Tibial nerve (tissue), 4 donors: ENCODE results near the gene UQCR11. TPM values are rescaled to one million over a fixed set of nuclear protein-coding genes. Genes with fewer than 3 reads are reported as not detected.

Source experiments
- DNase-seq, 2 donors: peaks; one replicate each; pipeline ENCODE4 v3.0.0-alpha.2; 2019; ENCODE audit warnings: low spot score in 2 of 2
- H3K27ac ChIP-seq, 4 donors: fragments of 200-600 bp; sonication (generic) in 3 of 4; one replicate each; pipeline ENCODE4 v1.5.1; 2017 to 2019; ENCODE audit warnings: mild to moderate bottlenecking in 1 of 4
- H3K27me3 ChIP-seq, 2 donors: fragments of 200-600 bp; sonication (generic) in 1 of 2; one replicate each; pipeline versions ENCODE4 v1.5.1 to v1.6.0; 2017 to 2019
- H3K36me3 ChIP-seq, 3 donors: fragments of 200-600 bp; sonication (generic); one replicate each; pipeline ENCODE4 v1.5.1; 2018 to 2019
- H3K4me1 ChIP-seq, 4 donors: fragments of 200-600 bp; sonication (generic) in 3 of 4; one replicate each; pipeline ENCODE4 v1.5.1; 2017 to 2019
- H3K4me3 ChIP-seq, 4 donors: fragments of 200-600 bp; sonication (generic) in 3 of 4; one replicate each; pipeline ENCODE4 v1.5.1; 2017 to 2019; ENCODE audit warnings: mild to moderate bottlenecking in 1 of 4, moderate library complexity in 1 of 4
- H3K9me3 ChIP-seq, 4 donors: fragments of 200-600 bp; sonication (generic) in 3 of 4; one replicate each; pipeline ENCODE4 v1.5.1; 2017 to 2019
- EP300 ChIP-seq, 2 donors: sonication (generic); formaldehyde crosslinking; IDR thresholded peaks; one replicate each; pipeline ENCODE4 v1.6.1; 2017; ENCODE audit warnings: antibody characterized with exemption in 2 of 2, mild to moderate bottlenecking in 1 of 2
- POLR2A ChIP-seq, 2 donors: fragments of 450-650 bp; IDR thresholded peaks; one replicate each; pipeline ENCODE4 v1.6.1; 2017; ENCODE audit warnings: antibody characterized with exemption in 2 of 2, mild to moderate bottlenecking in 2 of 2, moderate library complexity in 2 of 2
- WGBS, 2 donors: methylation state at CpG; one replicate each; pipeline ENCODE4 v1.1.5; 2018; 5-methylcytosine and 5-hydroxymethylcytosine counted together
- small RNA-seq: library from RNA; depleted of rRNA; stranded (forward); fragments of <200 nt; gene quantifications from one replicate; pipeline ENCODE3, GENCODE V24; 2016
- total RNA-seq, 4 donors: library from RNA; depleted of rRNA; stranded (reverse); fragments of >200 nt; gene quantifications; one replicate each; pipeline ENCODE4 v1.1.0, GENCODE V29; 2016
- TF ChIP-seq, protein P1 (sequence below), 5 experiments: fragments of 200-600 bp in 3 of 5; fragments of 450-650 bp in 2 of 5; sonication (generic) in 3 of 5; IDR thresholded peaks; one replicate each; pipeline ENCODE4 v1.5.1; 2016 to 2019; ENCODE audit warnings: antibody characterized with exemption in 5 of 5, mild to moderate bottlenecking in 3 of 5, moderate library complexity in 2 of 5

Gene UQCR11
- total RNA-seq, 4 donors from 2014 or later: 58.8 to 95.7 (median 66.0) TPM

DNA sequence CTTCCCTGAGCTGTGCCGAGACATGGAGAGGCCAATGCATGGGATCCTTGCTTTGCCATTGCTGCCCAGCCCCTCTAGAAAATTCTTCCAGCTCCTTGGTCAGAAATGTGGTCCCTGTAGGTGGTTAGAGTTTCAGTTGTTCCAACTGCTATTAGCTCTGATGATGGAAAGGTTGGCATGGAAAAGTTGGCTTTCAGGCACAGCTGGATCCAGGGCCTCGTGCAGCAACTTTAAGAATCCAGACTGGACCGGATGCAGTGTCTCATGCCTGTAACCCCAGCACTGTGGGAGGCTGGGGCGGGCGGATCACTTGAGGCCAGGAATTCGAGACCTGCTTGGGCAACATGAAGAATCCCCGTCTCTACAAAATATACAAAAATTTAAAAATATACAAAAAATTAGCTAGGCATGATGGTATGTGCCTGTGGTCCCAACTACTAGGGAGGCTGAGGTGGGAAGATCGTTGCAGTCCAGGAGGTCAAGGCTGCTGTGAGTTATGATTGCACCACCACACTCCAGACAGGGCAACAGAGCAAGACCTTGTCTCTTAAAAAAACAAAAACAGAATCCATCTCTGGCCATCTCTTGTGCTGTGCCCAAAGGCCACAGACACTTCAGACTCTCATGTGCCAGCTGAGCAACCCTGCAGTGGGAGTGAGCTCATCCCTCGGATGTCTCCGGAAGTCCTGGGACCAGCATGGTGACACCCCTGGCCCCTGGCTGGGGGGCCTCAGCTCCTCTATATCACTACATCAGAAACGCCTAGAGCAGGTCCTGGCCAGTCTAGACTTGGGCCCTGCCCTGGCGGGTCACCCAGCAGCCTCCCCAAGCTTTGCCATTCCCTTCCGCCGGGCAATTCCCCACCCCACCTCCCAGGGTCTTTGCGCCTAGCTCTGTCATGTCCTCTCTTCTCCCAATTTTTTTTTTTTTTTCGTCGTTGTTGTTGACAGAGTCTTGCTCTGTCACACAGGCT lies 53.9 kb downstream of the UQCR11 start:
- H3K4me3 ChIP-seq: no peak overlapping the region
- no peak for DNase-seq
- H3K9me3 ChIP-seq: no peaks in the 10 kb centered on the region
- 77 to 81% methylated on average over 17 of the region's 17 CpGs for WGBS, 2 donors
- peaks cover 0 to 4% of the 10 kb centered on the region in 2 donors for H3K27me3 ChIP-seq
- H3K36me3 ChIP-seq: peaks cover 0 to 19% (median 2%) of the 10 kb centered on the region in 3 donors
- TF ChIP-seq EP300 (IDR thresholded peaks at IDR 0.05) (no peak), POLR2A (IDR thresholded peaks at IDR 0.05) (no peak)
- TF ChIP-seq, protein P1, sequence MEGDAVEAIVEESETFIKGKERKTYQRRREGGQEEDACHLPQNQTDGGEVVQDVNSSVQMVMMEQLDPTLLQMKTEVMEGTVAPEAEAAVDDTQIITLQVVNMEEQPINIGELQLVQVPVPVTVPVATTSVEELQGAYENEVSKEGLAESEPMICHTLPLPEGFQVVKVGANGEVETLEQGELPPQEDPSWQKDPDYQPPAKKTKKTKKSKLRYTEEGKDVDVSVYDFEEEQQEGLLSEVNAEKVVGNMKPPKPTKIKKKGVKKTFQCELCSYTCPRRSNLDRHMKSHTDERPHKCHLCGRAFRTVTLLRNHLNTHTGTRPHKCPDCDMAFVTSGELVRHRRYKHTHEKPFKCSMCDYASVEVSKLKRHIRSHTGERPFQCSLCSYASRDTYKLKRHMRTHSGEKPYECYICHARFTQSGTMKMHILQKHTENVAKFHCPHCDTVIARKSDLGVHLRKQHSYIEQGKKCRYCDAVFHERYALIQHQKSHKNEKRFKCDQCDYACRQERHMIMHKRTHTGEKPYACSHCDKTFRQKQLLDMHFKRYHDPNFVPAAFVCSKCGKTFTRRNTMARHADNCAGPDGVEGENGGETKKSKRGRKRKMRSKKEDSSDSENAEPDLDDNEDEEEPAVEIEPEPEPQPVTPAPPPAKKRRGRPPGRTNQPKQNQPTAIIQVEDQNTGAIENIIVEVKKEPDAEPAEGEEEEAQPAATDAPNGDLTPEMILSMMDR (IDR thresholded peaks at IDR 0.05): no peak
- H3K4me1 ChIP-seq: peaks cover 0 to 1% (median 0%) of the 10 kb centered on the region in 4 donors
- no peak overlapping the region for H3K27ac ChIP-seq

DNA sequence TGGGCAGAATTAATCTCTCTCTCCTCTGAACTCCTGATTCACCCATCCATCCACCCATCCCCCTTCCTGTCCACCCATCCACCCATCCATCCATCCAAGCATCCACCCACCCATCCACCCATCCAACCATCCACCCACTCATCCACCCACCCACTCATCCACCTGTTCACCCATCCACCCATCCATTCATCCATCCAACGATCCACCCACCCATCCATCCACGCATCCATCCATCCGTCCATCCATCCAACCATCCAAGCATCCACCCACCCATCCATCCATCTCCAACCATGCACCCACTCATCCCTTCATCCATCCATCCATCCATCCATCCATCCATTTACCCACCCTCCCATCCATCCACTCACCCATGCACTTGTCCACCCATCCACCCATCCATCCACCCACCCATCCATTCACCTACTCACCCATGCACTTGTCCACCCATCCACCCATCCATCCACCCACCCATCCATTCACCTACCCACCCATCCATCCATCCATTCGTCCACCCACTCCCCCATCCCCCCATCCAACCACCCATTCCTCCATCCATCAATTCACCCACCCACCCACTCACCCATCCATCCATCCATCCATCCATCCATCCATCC lies 55.8 kb downstream of the UQCR11 start:
- Histone ChIP-seq H3K4me3 (no peak overlapping the region), H3K4me1 (peaks cover 0 to 7% (median 0%) of the 10 kb centered on the region in 4 donors), H3K27me3 (peaks cover 0 to 14% of the 10 kb centered on the region in 2 donors), H3K9me3 (no peaks in the 10 kb centered on the region), H3K27ac (no peak overlapping the region), H3K36me3 (peaks cover 0 to 5% (median 0%) of the 10 kb centered on the region in 3 donors)
- WGBS, 2 donors: 87 to 93% methylated on average over 4 of the region's 4 CpGs
- TF ChIP-seq POLR2A (IDR thresholded peaks at IDR 0.05): no peak
- no peak for TF ChIP-seq EP300 (IDR thresholded peaks at IDR 0.05)
- TF ChIP-seq, protein P1 (IDR thresholded peaks at IDR 0.05): no peak
- no peak for DNase-seq

Small RNA genes lying within 50 kb of the gene (small RNA-seq; reads per million reads assigned to genes)
- gene AC005943.2 (not detected), gene RN7SL477P (not detected), gene RNU6-1223P (not detected)

Other genes starting within 250 kb of the UQCR11 start
- 100 to 1,000 TPM; 146 to 162 (median 151) TPM for gene NDUFS7, start 221.6 kb downstream of the UQCR11 start, total RNA-seq
- 100 to 1,000 TPM in 2 of 4 donors, 10 to 100 TPM in 2; 43.8 to 120 (median 94.4) TPM for gene GAMT, start 203.9 kb downstream of the UQCR11 start, total RNA-seq
- gene DAZAP1, start 197.9 kb downstream of the UQCR11 start, total RNA-seq: 10 to 100 TPM; 34.3 to 68.4 (median 61.0) TPM
- 1,000 to 10,000 TPM; 4,239 to 4,988 (median 4,337) TPM for gene RPS15, start 167.1 kb downstream of the UQCR11 start, total RNA-seq
- gene APC2, start 155.3 kb downstream of the UQCR11 start, total RNA-seq: 10 to 100 TPM in 1 of 4 donors, 1 to 10 TPM in 3; 1.7 to 10.2 (median 4.2) TPM
- 10 to 100 TPM; 22.4 to 47.4 (median 33.8) TPM for gene C19orf25, start 126.2 kb downstream of the UQCR11 start, total RNA-seq
- gene PCSK4, start 115.1 kb downstream of the UQCR11 start, total RNA-seq: 1 to 10 TPM; 1.3 to 4.9 (median 2.2) TPM
- gene REEP6, start 114.3 kb downstream of the UQCR11 start, total RNA-seq: 1 to 10 TPM; 1.2 to 4.6 (median 2.9) TPM
- 10 to 100 TPM; 17.4 to 54.8 (median 42.6) TPM for gene ADAMTSL5, start 92.4 kb downstream of the UQCR11 start, total RNA-seq
- gene PLK5, start 81.4 kb downstream of the UQCR11 start, total RNA-seq: 1 to 10 TPM in 2 of 4 donors, under 1 TPM in 2; 0.21 to 6.3 (median 1.1) TPM
- gene MEX3D, start 37.1 kb downstream of the UQCR11 start, total RNA-seq: 10 to 100 TPM; 19.4 to 32.7 (median 27.4) TPM
- 100 to 1,000 TPM in 1 of 4 donors, 10 to 100 TPM in 3; 62.9 to 144 (median 91.4) TPM for gene MBD3, start 12.6 kb downstream of the UQCR11 start, total RNA-seq
- gene TCF3, start 47.2 kb upstream of the UQCR11 start, total RNA-seq: 100 to 1,000 TPM in 1 of 4 donors, 10 to 100 TPM in 3; 23.4 to 299 (median 37.3) TPM
- not detected for gene ONECUT3, start 148.0 kb upstream of the UQCR11 start, total RNA-seq
- 1 to 10 TPM in 2 of 4 donors, under 1 TPM in 2; 0.21 to 2.4 (median 1.2) TPM for gene ATP8B3, start 206.8 kb upstream of the UQCR11 start, total RNA-seq
- 10 to 100 TPM; 17.9 to 87.3 (median 31.1) TPM for gene REXO1, start 243.0 kb upstream of the UQCR11 start, total RNA-seq